Measurements from ENCODE around the gene INPP4A.

Gene INPP4A

GRCh38 chr2:98444436-98445176 lies at the start of gene INPP4A:
Gene INPP4A (plus strand): TSS chr2:98444858. CDS start chr2:98520049, 75,191 bp downstream.
- no peaks in the 10 kb centered on the region for H3K27me3 ChIP-seq (ENCODE audit: control insufficient read depth in 5 of 5, insufficient read depth in 4 of 5, low read length in 5 of 5)
- no peaks in the 10 kb centered on the region for H3K9me3 ChIP-seq (ENCODE audit: control insufficient read depth in 5 of 5, low read length in 5 of 5)
- H3K9ac ChIP-seq (ENCODE audit: low read length in 5 of 5), result peak within 1 kb of the TSS; percentile 77 to 89 (median 79)
- peak within 1 kb of the TSS; percentile 65 for H3K27ac ChIP-seq (ENCODE audit: low read depth, low read length)
- H3K4me3 ChIP-seq (ENCODE audit: low read depth in 1 of 5, low read length in 5 of 5), result peak within 1 kb of the TSS; percentile 80 to 91 (median 87)
- peaks cover 0 to 22% (median 20%) of the 10 kb centered on the region in 5 donors for H3K4me1 ChIP-seq (ENCODE audit: control insufficient read depth in 5 of 5, insufficient read depth in 5 of 5, low read length in 5 of 5)
- H3K36me3 ChIP-seq (ENCODE audit: control insufficient read depth in 5 of 5, insufficient read depth in 5 of 5, low read length in 5 of 5), result no peaks in the 10 kb centered on the region

- Histone ChIP-seq H3K4me3 (ENCODE audit: low read depth in 1 of 5, low read length in 5 of 5) (no peak overlapping the region), H3K4me1 (ENCODE audit: control insufficient read depth in 5 of 5, insufficient read depth in 5 of 5, low read length in 5 of 5) (no peaks in the 10 kb centered on the region), H3K9ac (ENCODE audit: low read length in 5 of 5) (no peak overlapping the region), H3K27ac (ENCODE audit: low read depth, low read length) (no peak overlapping the region), H3K36me3 (ENCODE audit: control insufficient read depth in 5 of 5, insufficient read depth in 5 of 5, low read length in 5 of 5) (no peaks in the 10 kb centered on the region), H3K27me3 (ENCODE audit: control insufficient read depth in 5 of 5, insufficient read depth in 4 of 5, low read length in 5 of 5) (peaks cover 0 to 7% (median 4%) of the 10 kb centered on the region in 5 donors), H3K9me3 (ENCODE audit: control insufficient read depth in 5 of 5, low read length in 5 of 5) (no peaks in the 10 kb centered on the region)
Observed at GRCh38 chr2:98395977-98396376, 48.7 kb upstream of the INPP4A start.

- Histone ChIP-seq H3K4me3 (ENCODE audit: low read depth in 1 of 5, low read length in 5 of 5) (no peak overlapping the region), H3K27ac (ENCODE audit: low read depth, low read length) (no peak overlapping the region), H3K27me3 (ENCODE audit: control insufficient read depth in 5 of 5, insufficient read depth in 4 of 5, low read length in 5 of 5) (peaks cover 0 to 7% (median 4%) of the 10 kb centered on the region in 5 donors), H3K9me3 (ENCODE audit: control insufficient read depth in 5 of 5, low read length in 5 of 5) (no peaks in the 10 kb centered on the region), H3K9ac (ENCODE audit: low read length in 5 of 5) (no peak overlapping the region), H3K4me1 (ENCODE audit: control insufficient read depth in 5 of 5, insufficient read depth in 5 of 5, low read length in 5 of 5) (no peaks in the 10 kb centered on the region), H3K36me3 (ENCODE audit: control insufficient read depth in 5 of 5, insufficient read depth in 5 of 5, low read length in 5 of 5) (no peaks in the 10 kb centered on the region)
Observed at GRCh38 chr2:98396745-98397355, 47.8 kb upstream of the INPP4A start.

- Histone ChIP-seq H3K4me3 (ENCODE audit: low read depth in 1 of 5, low read length in 5 of 5) (no peak overlapping the region), H3K9ac (ENCODE audit: low read length in 5 of 5) (no peak overlapping the region), H3K36me3 (ENCODE audit: control insufficient read depth in 5 of 5, insufficient read depth in 5 of 5, low read length in 5 of 5) (no peaks in the 10 kb centered on the region), H3K9me3 (ENCODE audit: control insufficient read depth in 5 of 5, low read length in 5 of 5) (no peaks in the 10 kb centered on the region), H3K4me1 (ENCODE audit: control insufficient read depth in 5 of 5, insufficient read depth in 5 of 5, low read length in 5 of 5) (no peaks in the 10 kb centered on the region), H3K27ac (ENCODE audit: low read depth, low read length) (no peak overlapping the region), H3K27me3 (ENCODE audit: control insufficient read depth in 5 of 5, insufficient read depth in 4 of 5, low read length in 5 of 5) (peaks cover 0 to 7% (median 6%) of the 10 kb centered on the region in 5 donors)
Observed at GRCh38 chr2:98399140-98399539, 45.5 kb upstream of the INPP4A start.

- Histone ChIP-seq H3K27me3 (ENCODE audit: control insufficient read depth in 5 of 5, insufficient read depth in 4 of 5, low read length in 5 of 5) (peaks cover 0 to 3% (median 0%) of the 10 kb centered on the region in 5 donors), H3K4me3 (ENCODE audit: low read depth in 1 of 5, low read length in 5 of 5) (no peak overlapping the region), H3K9ac (ENCODE audit: low read length in 5 of 5) (no peak overlapping the region), H3K4me1 (ENCODE audit: control insufficient read depth in 5 of 5, insufficient read depth in 5 of 5, low read length in 5 of 5) (no peaks in the 10 kb centered on the region), H3K27ac (ENCODE audit: low read depth, low read length) (no peak overlapping the region), H3K9me3 (ENCODE audit: control insufficient read depth in 5 of 5, low read length in 5 of 5) (no peaks in the 10 kb centered on the region), H3K36me3 (ENCODE audit: control insufficient read depth in 5 of 5, insufficient read depth in 5 of 5, low read length in 5 of 5) (no peaks in the 10 kb centered on the region)
Observed at GRCh38 chr2:98403878-98404277, 40.8 kb upstream of the INPP4A start.

- H3K4me1 ChIP-seq (ENCODE audit: control insufficient read depth in 5 of 5, insufficient read depth in 5 of 5, low read length in 5 of 5), result no peaks in the 10 kb centered on the region
- no peaks in the 10 kb centered on the region for H3K9me3 ChIP-seq (ENCODE audit: control insufficient read depth in 5 of 5, low read length in 5 of 5)
- H3K4me3 ChIP-seq (ENCODE audit: low read depth in 1 of 5, low read length in 5 of 5), result no peak overlapping the region
- H3K27ac ChIP-seq (ENCODE audit: low read depth, low read length), result no peak overlapping the region
- no peak overlapping the region for H3K9ac ChIP-seq (ENCODE audit: low read length in 5 of 5)
- peaks cover 0 to 3% (median 0%) of the 10 kb centered on the region in 5 donors for H3K27me3 ChIP-seq (ENCODE audit: control insufficient read depth in 5 of 5, insufficient read depth in 4 of 5, low read length in 5 of 5)
- H3K36me3 ChIP-seq (ENCODE audit: control insufficient read depth in 5 of 5, insufficient read depth in 5 of 5, low read length in 5 of 5), result no peaks in the 10 kb centered on the region
Observed at GRCh38 chr2:98404556-98405250, 40.0 kb upstream of the INPP4A start.

- Histone ChIP-seq H3K27ac (ENCODE audit: low read depth, low read length) (no peak overlapping the region), H3K9me3 (ENCODE audit: control insufficient read depth in 5 of 5, low read length in 5 of 5) (no peaks in the 10 kb centered on the region), H3K4me3 (ENCODE audit: low read depth in 1 of 5, low read length in 5 of 5) (no peak overlapping the region), H3K27me3 (ENCODE audit: control insufficient read depth in 5 of 5, insufficient read depth in 4 of 5, low read length in 5 of 5) (peaks cover 0 to 3% (median 0%) of the 10 kb centered on the region in 5 donors), H3K9ac (ENCODE audit: low read length in 5 of 5) (no peak overlapping the region), H3K4me1 (ENCODE audit: control insufficient read depth in 5 of 5, insufficient read depth in 5 of 5, low read length in 5 of 5) (no peaks in the 10 kb centered on the region), H3K36me3 (ENCODE audit: control insufficient read depth in 5 of 5, insufficient read depth in 5 of 5, low read length in 5 of 5) (no peaks in the 10 kb centered on the region)
Observed at GRCh38 chr2:98405301-98405700, 39.4 kb upstream of the INPP4A start.

- Histone ChIP-seq H3K27ac (ENCODE audit: low read depth, low read length) (no peak overlapping the region), H3K36me3 (ENCODE audit: control insufficient read depth in 5 of 5, insufficient read depth in 5 of 5, low read length in 5 of 5) (no peaks in the 10 kb centered on the region), H3K27me3 (ENCODE audit: control insufficient read depth in 5 of 5, insufficient read depth in 4 of 5, low read length in 5 of 5) (peaks cover 0 to 3% (median 0%) of the 10 kb centered on the region in 5 donors), H3K9me3 (ENCODE audit: control insufficient read depth in 5 of 5, low read length in 5 of 5) (no peaks in the 10 kb centered on the region), H3K4me1 (ENCODE audit: control insufficient read depth in 5 of 5, insufficient read depth in 5 of 5, low read length in 5 of 5) (peaks cover 0 to 3% (median 0%) of the 10 kb centered on the region in 5 donors), H3K4me3 (ENCODE audit: low read depth in 1 of 5, low read length in 5 of 5) (no peak overlapping the region), H3K9ac (ENCODE audit: low read length in 5 of 5) (no peak overlapping the region)
Observed at GRCh38 chr2:98408155-98408554, 36.5 kb upstream of the INPP4A start.

GRCh38 chr2:98412751-98413458 lies 31.8 kb upstream of the INPP4A start:
- Histone ChIP-seq H3K9ac (ENCODE audit: low read length in 5 of 5) (no peak overlapping the region), H3K4me3 (ENCODE audit: low read depth in 1 of 5, low read length in 5 of 5) (no peak overlapping the region), H3K9me3 (ENCODE audit: control insufficient read depth in 5 of 5, low read length in 5 of 5) (no peaks in the 10 kb centered on the region)

More at GRCh38 chr2:98412751-98413458, 31.8 kb upstream of the INPP4A start:
- Histone ChIP-seq H3K27ac (ENCODE audit: low read depth, low read length) (no peak overlapping the region), H3K36me3 (ENCODE audit: control insufficient read depth in 5 of 5, insufficient read depth in 5 of 5, low read length in 5 of 5) (no peaks in the 10 kb centered on the region), H3K27me3 (ENCODE audit: control insufficient read depth in 5 of 5, insufficient read depth in 4 of 5, low read length in 5 of 5) (no peaks in the 10 kb centered on the region), H3K4me1 (ENCODE audit: control insufficient read depth in 5 of 5, insufficient read depth in 5 of 5, low read length in 5 of 5) (peaks cover 0 to 3% (median 0%) of the 10 kb centered on the region in 5 donors)
